Osteoblast (primary cell): ENCODE measurements around the gene RPLP1. TPM values are rescaled to one million over a fixed set of nuclear protein-coding genes. Genes with fewer than 3 reads are reported as not detected.

Experiments used
- DNase-seq: peaks from one replicate; pipeline ENCODE4 v3.0.0; 2011; ENCODE audit warnings: low spot score, mixed read lengths; ENCODE audit not compliant: insufficient read length; ENCODE audit errors: missing footprints
- H2AFZ ChIP-seq: 2 replicates; pipeline ENCODE4 v1.6.0; 2011; ENCODE audit warnings: mild to moderate bottlenecking, low read length
- H3K27ac ChIP-seq: 2 replicates; pipeline ENCODE4 v1.5.1; 2011; ENCODE audit warnings: mild to moderate bottlenecking, low read depth, low read length, moderate library complexity
- H3K27me3 ChIP-seq: 2 replicates; pipeline ENCODE4 v1.6.0; 2012; ENCODE audit warnings: mild to moderate bottlenecking, control low read depth, inconsistent platforms, low read length, moderate library complexity; ENCODE audit not compliant: insufficient read depth
- H3K36me3 ChIP-seq: 2 replicates; pipeline ENCODE4 v1.5.1; 2011; ENCODE audit warnings: mild to moderate bottlenecking, low read length, control low read depth, moderate library complexity; ENCODE audit not compliant: insufficient read depth
- H3K4me1 ChIP-seq: 2 replicates; pipeline ENCODE4 v1.5.1; 2011; ENCODE audit warnings: mild to moderate bottlenecking, low read length, control low read depth, moderate library complexity; ENCODE audit not compliant: insufficient read depth
- H3K4me2 ChIP-seq: 2 replicates; pipeline ENCODE4 v1.6.0; 2011; ENCODE audit warnings: mild to moderate bottlenecking, low read length; ENCODE audit not compliant: insufficient read depth
- H3K4me3 ChIP-seq: fragments of 200-600 bp; sonication (generic); 3 replicates; pipeline ENCODE4 v1.5.1; 2012; ENCODE audit warnings: mild to moderate bottlenecking, low read length, inconsistent platforms; ENCODE audit not compliant: insufficient read depth
- H3K79me2 ChIP-seq: 2 replicates; pipeline ENCODE4 v1.6.0; 2012; ENCODE audit warnings: mild to moderate bottlenecking, low read length, control low read depth, inconsistent platforms; ENCODE audit not compliant: insufficient read depth
- H3K9me3 ChIP-seq: 2 replicates; pipeline ENCODE4 v1.5.1; 2011; ENCODE audit warnings: low read depth, low read length, control low read depth
- H4K20me1 ChIP-seq: 2 replicates; pipeline ENCODE4 v1.6.0; 2012; ENCODE audit warnings: mild to moderate bottlenecking, low read length, control low read depth; ENCODE audit not compliant: insufficient read depth
- total RNA-seq: library from RNA; depleted of rRNA; stranded (reverse); fragments of >200 nt; gene quantifications from 2 replicates; pipeline ENCODE4 v1.2.3, GENCODE V29; 2012
- TF ChIP-seq, protein P1 (sequence below): IDR thresholded peaks from 2 replicates; pipeline ENCODE4 v1.5.1; 2011; ENCODE audit warnings: mild to moderate bottlenecking, low read depth, low read length, moderate library complexity; ENCODE audit errors: extremely low read depth

RPLP1 gene
- total RNA-seq, 1 donor: 71.7 TPM

DNA sequence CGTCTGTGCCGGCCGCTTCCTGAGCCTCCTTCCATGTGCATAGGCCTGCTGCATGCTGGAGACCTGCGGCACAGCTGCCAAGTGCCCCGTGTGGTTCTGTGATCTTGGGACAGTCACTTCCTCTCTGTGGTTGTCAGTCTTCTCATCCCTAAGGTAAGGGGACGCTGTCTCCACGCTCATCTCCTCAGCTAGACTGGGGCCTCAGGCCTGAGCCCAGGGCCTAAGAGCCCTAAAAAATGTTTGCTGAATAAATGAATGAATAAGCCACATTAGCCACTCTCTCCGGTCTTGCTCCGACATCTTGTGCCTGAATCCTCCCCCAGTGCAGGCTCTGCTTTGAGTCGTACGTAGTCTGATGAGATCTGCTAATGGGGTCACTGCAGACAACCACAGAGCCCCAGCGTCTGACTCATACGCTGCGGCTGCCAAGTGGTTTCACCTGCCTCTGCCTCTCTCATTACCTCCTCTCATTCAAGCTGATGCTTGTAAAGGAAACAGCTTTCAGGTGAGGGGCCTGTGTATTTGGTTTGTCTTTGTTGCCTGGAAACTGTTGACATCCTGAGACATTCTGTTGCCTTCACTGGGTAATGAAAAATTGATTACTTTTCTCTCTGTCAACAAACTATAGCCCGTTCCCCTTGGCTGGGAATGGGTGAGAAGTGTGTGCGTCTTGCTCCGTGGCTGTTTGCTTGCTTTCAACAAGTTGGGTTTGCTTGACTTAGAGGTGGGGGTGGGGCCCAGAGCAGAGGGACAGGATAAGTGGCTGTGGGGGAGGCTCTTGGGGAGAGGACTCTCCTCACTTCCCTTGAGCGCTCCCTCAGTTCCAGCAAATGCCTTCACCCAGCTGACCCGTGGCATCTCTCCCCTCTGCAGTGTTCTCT is 15.9 kb downstream of the RPLP1 start:
- Histone ChIP-seq H3K27ac (no peak overlapping the region), H3K4me1 (peaks cover 5% of the 10 kb centered on the region), H4K20me1 (no peaks in the 10 kb centered on the region), H3K4me3 (no peak overlapping the region), H3K79me2 (no peaks in the 10 kb centered on the region), H3K9me3 (no peaks in the 10 kb centered on the region), H2AFZ (peak overlapping the region; percentile 7), H3K36me3 (no peaks in the 10 kb centered on the region), H3K4me2 (no peak overlapping the region), H3K27me3 (no peaks in the 10 kb centered on the region)
- TF ChIP-seq, protein P1, sequence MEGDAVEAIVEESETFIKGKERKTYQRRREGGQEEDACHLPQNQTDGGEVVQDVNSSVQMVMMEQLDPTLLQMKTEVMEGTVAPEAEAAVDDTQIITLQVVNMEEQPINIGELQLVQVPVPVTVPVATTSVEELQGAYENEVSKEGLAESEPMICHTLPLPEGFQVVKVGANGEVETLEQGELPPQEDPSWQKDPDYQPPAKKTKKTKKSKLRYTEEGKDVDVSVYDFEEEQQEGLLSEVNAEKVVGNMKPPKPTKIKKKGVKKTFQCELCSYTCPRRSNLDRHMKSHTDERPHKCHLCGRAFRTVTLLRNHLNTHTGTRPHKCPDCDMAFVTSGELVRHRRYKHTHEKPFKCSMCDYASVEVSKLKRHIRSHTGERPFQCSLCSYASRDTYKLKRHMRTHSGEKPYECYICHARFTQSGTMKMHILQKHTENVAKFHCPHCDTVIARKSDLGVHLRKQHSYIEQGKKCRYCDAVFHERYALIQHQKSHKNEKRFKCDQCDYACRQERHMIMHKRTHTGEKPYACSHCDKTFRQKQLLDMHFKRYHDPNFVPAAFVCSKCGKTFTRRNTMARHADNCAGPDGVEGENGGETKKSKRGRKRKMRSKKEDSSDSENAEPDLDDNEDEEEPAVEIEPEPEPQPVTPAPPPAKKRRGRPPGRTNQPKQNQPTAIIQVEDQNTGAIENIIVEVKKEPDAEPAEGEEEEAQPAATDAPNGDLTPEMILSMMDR: no peak
- DNase-seq: no peak

DNA sequence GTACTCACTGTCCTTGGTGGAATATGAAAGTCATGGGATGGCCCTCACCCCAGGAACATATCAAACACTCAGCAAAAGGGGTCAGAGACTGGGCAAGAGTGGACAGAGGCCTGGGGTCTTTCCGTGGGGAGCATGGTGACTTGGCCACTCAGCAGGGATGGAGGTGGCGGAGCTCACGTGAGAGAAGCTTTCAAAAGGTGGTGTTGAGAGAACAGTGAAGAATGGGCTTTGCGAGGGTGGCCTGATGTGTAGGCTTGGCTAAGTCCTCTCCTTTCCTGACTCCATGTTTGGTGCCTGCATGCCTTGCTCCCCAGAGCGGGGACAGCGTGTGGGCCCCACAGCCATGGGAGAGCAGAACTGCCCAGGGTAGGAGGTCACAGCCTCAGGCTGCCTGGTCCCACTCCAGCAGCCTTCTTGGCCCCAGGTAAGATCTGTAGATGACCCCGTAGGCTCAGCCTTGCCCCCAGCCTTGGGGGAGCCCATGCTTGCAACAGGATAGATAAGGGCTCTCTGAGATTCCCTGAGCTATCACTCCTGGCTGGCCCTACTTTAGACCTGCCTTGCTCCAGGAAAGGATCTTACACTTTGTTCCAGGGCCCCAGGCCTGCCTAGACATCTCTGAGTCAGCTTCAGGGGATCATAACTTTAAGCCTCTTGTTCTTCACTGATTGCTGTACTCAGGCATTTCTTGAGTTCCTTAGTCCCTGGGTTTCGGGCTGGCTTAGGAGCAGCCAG is 17.0 kb downstream of the RPLP1 start:
- H3K36me3 ChIP-seq: no peaks in the 10 kb centered on the region
- H3K27ac ChIP-seq: no peak overlapping the region
- no peak for DNase-seq
- H2AFZ ChIP-seq: no peak overlapping the region
- no peaks in the 10 kb centered on the region for H3K79me2 ChIP-seq
- no peaks in the 10 kb centered on the region for H3K27me3 ChIP-seq
- H3K4me1 ChIP-seq: peaks cover 13% of the 10 kb centered on the region
- TF ChIP-seq, protein P1: no peak
- no peak overlapping the region for H3K4me3 ChIP-seq
- H3K4me2 ChIP-seq: no peak overlapping the region
- no peaks in the 10 kb centered on the region for H4K20me1 ChIP-seq
- H3K9me3 ChIP-seq: no peaks in the 10 kb centered on the region

- no peak for DNase-seq
- TF ChIP-seq, protein P1: no peak
- Histone ChIP-seq H3K9me3 (no peaks in the 10 kb centered on the region), H2AFZ (no peak overlapping the region), H3K4me3 (no peak overlapping the region), H4K20me1 (no peaks in the 10 kb centered on the region), H3K4me1 (peaks cover 13% of the 10 kb centered on the region), H3K27ac (no peak overlapping the region), H3K79me2 (no peaks in the 10 kb centered on the region), H3K4me2 (no peak overlapping the region), H3K36me3 (no peaks in the 10 kb centered on the region), H3K27me3 (no peaks in the 10 kb centered on the region)
These were observed 19.4 kb downstream of the RPLP1 start for GRCh38 chr15:69472046-69472445.

GRCh38 chr15:69472562-69472961 is 19.9 kb downstream of the RPLP1 start:
- Histone ChIP-seq H4K20me1 (no peaks in the 10 kb centered on the region), H3K9me3 (no peaks in the 10 kb centered on the region), H3K4me1 (peaks cover 13% of the 10 kb centered on the region), H3K79me2 (no peaks in the 10 kb centered on the region), H3K27ac (no peak overlapping the region), H3K4me2 (no peak overlapping the region), H2AFZ (no peak overlapping the region), H3K27me3 (no peaks in the 10 kb centered on the region), H3K4me3 (no peak overlapping the region), H3K36me3 (no peaks in the 10 kb centered on the region)
- TF ChIP-seq, protein P1: no peak
- DNase-seq: no peak
